HEK293 (cell line): Measurements from ENCODE around the gene ALAD.

ENCODE experiments used
- ZNF404 ChIP-seq: fragments of 450-650 bp; formaldehyde crosslinking; IDR thresholded peaks from 2 replicates; pipeline ENCODE4 v1.5.1; 2017; ENCODE audit warnings: missing biosample characterization, missing genetic modification characterization
- TF ChIP-seq, protein P1 (sequence below): fragments of 450-650 bp; formaldehyde crosslinking; IDR thresholded peaks from 2 replicates; pipeline ENCODE4 v1.5.1; 2016; ENCODE audit warnings: missing biosample characterization, missing genetic modification characterization
- TF ChIP-seq, protein P2 (sequence below): fragments of 450-650 bp; formaldehyde crosslinking; IDR thresholded peaks from 2 replicates; pipeline ENCODE4 v1.5.1; 2016; ENCODE audit warnings: missing biosample characterization, missing genetic modification characterization
- TF ChIP-seq, protein P3 (sequence below): fragments of 450-650 bp; formaldehyde crosslinking; IDR thresholded peaks from 2 replicates; pipeline ENCODE4 v1.5.1; 2017; ENCODE audit warnings: missing biosample characterization, missing genetic modification characterization

DNA sequence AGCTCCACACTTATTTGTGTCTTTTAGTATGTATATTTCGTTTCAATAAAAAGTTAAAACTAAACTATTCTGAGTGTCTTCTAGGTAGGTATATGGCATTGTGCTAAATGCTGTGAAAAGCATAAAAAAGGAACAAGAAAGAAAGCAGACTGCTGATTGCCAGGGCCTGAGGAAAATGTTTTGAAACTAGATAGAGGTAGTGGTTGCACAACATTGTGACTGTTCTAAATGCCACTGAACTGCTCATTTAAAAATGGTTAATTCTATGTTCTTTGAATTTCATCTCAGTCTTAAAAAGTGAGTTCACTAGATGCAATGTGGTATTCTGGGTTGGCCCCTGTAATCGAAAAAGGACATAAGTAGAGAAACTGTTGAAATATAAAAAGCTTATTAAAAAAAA lies 2.6 kb upstream of the ALAD start:
- TF ChIP-seq ZNF404: no peak
- TF ChIP-seq, protein P1, sequence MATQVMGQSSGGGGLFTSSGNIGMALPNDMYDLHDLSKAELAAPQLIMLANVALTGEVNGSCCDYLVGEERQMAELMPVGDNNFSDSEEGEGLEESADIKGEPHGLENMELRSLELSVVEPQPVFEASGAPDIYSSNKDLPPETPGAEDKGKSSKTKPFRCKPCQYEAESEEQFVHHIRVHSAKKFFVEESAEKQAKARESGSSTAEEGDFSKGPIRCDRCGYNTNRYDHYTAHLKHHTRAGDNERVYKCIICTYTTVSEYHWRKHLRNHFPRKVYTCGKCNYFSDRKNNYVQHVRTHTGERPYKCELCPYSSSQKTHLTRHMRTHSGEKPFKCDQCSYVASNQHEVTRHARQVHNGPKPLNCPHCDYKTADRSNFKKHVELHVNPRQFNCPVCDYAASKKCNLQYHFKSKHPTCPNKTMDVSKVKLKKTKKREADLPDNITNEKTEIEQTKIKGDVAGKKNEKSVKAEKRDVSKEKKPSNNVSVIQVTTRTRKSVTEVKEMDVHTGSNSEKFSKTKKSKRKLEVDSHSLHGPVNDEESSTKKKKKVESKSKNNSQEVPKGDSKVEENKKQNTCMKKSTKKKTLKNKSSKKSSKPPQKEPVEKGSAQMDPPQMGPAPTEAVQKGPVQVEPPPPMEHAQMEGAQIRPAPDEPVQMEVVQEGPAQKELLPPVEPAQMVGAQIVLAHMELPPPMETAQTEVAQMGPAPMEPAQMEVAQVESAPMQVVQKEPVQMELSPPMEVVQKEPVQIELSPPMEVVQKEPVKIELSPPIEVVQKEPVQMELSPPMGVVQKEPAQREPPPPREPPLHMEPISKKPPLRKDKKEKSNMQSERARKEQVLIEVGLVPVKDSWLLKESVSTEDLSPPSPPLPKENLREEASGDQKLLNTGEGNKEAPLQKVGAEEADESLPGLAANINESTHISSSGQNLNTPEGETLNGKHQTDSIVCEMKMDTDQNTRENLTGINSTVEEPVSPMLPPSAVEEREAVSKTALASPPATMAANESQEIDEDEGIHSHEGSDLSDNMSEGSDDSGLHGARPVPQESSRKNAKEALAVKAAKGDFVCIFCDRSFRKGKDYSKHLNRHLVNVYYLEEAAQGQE (tag by site-specific recombination): no peak
- TF ChIP-seq, protein P2, sequence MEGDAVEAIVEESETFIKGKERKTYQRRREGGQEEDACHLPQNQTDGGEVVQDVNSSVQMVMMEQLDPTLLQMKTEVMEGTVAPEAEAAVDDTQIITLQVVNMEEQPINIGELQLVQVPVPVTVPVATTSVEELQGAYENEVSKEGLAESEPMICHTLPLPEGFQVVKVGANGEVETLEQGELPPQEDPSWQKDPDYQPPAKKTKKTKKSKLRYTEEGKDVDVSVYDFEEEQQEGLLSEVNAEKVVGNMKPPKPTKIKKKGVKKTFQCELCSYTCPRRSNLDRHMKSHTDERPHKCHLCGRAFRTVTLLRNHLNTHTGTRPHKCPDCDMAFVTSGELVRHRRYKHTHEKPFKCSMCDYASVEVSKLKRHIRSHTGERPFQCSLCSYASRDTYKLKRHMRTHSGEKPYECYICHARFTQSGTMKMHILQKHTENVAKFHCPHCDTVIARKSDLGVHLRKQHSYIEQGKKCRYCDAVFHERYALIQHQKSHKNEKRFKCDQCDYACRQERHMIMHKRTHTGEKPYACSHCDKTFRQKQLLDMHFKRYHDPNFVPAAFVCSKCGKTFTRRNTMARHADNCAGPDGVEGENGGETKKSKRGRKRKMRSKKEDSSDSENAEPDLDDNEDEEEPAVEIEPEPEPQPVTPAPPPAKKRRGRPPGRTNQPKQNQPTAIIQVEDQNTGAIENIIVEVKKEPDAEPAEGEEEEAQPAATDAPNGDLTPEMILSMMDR (tag by site-specific recombination): no peak
- TF ChIP-seq, protein P3, sequence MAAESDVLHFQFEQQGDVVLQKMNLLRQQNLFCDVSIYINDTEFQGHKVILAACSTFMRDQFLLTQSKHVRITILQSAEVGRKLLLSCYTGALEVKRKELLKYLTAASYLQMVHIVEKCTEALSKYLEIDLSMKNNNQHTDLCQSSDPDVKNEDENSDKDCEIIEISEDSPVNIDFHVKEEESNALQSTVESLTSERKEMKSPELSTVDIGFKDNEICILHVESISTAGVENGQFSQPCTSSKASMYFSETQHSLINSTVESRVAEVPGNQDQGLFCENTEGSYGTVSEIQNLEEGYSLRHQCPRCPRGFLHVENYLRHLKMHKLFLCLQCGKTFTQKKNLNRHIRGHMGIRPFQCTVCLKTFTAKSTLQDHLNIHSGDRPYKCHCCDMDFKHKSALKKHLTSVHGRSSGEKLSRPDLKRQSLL (tag by site-specific recombination): no peak
